NCI-H82 treated with DMSO at 0.1 percent for 48 hours (cell line): Measurements from ENCODE around the gene RHOJ.
"Not testable (repeated sequence)": the region's sequence is repeated elsewhere in the genome, so short reads cannot be mapped to it uniquely, and the experiment has no call there.

Experiments used
- DNase-seq: peaks from one replicate; lab custom pipeline; 2025; ENCODE audit not compliant: unreplicated experiment; lab: John Stamatoyannopoulos, UW

Gene RHOJ

DNA sequence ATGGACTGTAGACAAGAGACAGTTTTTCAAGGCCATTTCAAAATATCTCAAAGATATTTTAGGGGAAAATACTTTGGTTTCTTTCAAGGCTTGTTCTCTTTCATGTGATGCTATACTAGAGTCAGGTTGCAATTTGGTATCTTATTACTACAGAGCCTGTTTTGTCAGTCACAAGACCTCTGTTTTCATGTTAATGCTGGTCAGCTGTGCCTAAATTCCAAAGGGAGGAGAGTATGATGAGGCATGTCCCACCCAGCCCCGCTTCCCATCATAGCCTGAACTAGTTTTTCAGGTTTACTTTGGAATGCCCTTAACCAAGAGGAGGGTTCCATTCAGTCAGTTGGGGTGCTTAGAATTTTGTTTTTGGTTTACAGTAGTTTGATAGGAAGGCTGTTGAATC lies 61.9 kb downstream of the RHOJ start:
- no peak for DNase-seq

DNA sequence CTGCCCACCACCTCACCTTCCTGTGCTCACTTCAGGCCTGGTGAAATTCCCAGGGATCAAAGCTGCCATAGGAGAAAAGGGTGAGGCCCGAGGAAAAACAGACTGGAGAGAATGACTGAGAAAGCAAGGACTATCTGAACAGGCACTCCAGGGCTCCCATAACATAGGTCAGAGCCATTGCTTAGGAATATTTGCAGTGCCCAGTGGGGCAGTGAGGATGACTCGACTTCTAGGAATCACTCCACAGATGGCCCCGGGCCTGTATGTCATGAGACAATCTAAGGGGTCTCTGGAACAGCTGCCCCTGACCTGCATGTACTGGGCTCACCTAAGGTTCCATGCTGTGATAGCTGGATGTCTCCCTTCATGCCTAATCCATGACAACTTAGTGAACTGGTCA lies 62.9 kb downstream of the RHOJ start:
- no peak for DNase-seq

DNA sequence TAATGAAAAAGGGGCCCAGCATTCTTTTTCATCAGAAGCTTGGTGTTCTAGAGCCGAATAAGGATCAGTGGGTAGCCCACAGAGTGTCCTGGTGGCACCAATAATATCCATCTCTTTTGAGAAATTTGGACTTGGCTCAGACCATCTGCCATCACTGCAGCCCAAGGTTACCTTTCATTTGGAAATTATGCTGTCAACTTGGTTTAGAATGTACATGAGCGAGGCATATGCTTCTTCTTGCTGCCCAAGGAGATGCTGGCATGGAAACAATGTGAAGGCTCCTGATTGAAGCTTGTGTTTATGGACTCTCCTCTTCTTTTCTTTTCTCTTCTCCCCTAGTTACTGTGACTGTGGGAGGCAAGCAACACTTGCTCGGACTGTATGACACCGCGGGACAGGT lies 64.5 kb downstream of the RHOJ start:
- DNase-seq, result no peak

DNA sequence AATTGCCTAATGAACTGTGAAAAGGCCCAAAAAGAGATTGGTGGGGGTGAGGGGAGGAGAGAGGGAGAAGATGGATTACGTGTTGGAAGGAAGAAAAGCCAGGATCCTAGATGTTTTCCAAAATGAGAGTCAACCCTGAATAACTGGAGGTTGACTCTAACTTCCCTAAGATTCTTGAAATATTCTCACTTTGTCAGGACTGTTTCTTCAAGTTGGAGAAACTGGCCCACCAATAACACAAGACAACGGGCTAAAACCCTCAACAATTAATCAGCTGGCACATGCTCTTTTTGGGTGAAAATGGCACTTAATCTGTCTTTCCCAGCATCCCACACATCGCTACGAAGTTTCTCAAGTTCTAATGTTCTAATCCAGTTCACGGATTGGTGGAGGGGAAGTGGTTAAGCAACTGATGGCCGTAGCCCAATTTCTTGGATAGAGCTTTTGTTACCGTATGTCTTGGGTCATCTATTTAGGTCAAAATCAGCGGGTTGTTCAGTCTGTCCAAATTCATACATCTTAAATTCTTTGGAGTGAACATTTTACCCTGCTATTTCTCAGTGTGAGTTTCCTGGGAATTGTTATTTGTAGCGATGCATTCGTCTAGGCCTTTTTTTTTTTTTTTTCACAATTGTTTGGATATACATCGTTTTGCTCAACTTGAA lies 65.5 kb downstream of the RHOJ start:
- no peak for DNase-seq

DNA sequence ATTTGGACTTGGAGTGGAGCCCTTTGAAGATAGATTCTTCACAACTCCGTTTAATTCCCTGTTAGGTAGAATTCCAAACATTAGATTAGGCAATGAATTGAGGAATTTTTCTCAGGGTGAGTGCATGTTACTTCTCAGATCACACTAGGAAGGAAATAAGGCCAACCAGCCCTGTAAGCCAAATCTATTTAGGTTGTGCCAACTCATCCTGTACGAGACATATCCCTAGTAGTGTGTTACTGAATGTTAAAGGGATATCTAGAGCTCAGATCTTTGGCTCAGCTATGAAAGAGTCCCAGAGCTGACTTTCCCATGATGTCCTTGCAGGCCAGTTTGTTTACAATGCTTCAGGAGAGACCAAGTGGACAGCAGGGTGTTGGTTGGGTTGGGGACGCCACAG lies 68.9 kb downstream of the RHOJ start:
- no peak for DNase-seq

DNA sequence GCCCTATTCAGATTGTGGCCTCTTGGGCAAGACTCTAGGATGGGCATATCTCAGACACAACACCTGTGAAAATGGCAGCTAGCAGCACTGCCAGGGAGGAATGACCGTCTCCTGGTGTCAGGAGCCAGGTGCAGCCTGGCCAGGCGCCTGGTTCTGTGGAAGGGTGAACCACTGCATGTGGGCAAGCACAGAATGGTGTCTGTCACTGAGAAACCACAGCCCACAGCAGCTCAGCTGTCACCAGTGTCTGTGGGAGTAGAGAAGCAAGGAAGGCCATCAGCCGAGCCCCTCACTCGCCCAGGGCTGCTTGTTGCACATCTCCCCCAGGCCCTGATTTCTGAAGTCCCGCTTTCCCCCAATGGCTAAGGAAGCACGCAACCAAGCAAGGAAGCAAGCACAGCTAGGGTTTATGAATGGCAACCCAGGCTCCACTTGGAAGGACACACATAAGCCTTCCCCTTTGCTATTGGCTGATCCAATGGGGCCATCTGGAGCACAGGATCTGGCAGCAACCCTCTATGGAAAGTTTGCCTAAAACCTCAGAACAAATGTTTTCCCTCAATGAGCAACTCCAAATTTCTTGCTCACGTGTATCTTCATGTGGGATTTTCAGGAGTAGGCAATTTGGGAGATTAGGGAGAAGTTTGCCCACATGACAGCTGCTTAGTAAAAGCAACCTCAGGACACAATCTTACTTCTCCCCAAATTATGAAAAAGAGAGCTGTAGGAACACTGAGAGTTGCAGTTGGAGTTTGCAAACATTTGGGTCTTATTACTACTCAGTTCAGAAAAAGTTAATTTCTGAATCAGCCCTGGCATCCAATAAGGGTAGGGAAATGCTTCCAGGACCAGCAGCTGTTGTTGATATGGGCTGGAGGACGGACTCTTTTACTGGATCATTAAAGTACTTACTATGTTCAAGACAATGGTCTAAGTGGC lies 69.7 kb downstream of the RHOJ start:
- no peak for DNase-seq

DNA sequence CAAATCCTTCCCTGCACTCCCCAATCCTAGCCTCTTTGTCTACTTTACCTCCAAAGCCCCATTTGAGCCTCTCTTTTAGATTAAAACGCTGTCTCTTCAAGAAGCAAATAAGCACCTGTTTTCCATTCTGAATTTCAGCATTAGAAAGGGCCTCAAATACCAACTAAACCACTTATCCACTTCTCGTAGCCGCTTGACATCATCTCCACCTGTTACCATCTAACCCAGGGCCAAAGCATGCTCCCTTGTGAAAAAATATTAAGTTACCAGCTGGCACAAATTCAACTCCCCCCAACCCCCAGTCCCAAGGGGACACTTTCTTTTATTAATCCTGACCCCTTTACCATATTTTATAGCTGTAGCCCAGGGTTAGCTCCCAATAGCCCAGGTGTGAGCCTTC lies 71.4 kb downstream of the RHOJ start:
- DNase-seq, result peak; percentile 80

DNA sequence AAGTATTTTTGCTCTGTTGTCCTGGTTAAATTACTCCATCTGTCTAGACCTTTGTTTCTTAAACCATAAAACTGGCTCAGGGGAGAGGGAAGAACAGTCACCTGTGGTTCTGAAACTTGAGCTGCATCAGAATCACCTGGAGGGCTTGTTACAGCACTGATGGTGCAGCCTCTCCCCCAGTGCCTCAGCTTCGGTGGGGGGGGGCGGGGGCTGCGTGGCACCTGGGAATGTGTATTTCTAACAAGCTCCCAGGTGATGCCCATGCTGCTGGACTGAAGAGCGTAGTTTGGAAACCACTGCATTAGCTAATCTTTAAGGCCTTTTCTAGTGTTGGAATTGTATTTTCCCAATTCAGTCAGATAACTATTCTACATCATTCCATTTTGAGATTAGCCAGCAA lies 71.8 kb downstream of the RHOJ start:
- no peak for DNase-seq

DNA sequence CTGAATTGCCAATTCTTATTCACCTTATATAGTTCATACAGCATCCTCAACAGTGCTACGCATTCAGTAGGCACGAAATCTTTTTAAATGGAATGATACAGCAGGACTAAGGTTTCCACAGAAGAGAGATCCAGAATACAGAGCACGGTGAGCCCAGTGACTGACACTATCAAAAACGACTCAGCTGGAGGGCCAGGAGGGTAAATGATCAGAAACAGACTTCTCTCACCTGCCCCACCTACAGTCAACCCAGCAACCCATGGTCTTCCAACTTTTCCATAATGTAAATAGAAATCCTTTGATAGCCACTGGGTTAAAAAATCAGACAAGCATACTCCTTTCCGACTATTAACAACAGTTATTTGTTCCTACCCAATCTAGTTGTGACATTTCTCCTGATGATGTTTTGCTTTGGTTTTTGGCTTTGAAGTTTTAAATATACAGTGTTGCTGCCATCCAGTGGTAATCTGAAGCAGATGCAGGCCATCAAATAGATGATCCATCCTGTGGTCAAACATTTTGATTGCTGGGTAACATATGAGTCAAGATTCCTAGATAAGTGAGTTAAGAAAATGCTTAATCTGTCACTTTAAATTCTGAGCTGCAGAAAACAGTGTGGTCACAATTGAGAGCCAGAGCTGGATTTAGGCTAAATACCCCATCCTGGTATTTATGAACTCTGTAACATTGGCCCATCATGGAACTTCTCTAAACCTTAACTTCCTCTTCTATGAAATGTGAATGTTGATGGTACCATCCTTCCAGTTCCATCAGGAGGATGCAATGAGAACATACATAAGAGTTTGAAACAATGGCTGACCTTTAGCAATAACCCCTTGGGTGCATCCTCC lies 72.5 kb downstream of the RHOJ start:
- DNase-seq, result peak; percentile 30

DNA sequence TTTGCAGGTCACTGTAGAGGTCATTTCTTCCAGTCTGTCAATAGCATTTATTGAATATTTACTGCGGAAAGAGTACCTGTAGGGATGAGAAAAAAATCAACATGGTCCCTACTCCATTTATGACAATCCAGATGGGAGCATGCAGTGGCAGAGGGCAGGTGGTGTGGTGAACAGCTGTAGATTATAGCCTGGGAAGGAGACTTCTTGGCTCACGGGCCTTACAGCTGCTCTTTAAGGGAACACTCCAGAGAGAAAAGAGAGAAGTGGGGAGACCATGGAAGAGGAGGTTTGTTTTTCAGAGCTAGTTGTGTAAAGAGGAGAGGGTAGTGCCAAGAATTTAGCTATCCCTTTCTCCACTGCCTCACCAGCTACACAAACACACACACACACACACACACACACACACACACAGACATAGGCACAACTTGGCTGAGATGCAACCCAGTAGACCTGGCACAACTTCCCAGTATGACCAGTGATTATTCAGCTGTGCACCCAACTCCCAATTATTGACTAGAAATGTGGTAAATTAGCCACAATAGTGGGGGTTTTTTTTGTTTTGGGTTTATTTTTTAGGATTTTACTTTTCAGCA lies 73.4 kb downstream of the RHOJ start:
- no peak for DNase-seq

DNA sequence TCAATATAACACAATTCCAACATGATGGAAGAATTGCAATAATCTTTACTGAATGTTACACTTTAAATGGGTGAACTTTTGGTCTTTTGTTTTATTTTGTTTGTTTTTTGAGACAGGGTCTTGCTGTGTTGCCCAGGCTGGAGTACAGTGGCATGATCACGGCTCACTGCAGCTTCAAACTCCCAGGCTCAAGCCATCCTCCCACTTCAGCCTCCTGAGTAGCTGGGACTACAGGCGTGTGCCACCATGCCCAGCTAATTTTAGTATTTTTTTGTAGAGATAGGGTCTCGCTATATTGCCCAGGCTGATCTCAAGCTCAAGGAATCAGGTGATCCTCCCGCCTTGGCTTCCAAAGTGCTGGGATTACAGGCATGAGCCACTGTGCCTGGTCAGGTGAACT lies 75.7 kb downstream of the RHOJ start:
- DNase-seq, result not testable (repeated sequence)

DNA sequence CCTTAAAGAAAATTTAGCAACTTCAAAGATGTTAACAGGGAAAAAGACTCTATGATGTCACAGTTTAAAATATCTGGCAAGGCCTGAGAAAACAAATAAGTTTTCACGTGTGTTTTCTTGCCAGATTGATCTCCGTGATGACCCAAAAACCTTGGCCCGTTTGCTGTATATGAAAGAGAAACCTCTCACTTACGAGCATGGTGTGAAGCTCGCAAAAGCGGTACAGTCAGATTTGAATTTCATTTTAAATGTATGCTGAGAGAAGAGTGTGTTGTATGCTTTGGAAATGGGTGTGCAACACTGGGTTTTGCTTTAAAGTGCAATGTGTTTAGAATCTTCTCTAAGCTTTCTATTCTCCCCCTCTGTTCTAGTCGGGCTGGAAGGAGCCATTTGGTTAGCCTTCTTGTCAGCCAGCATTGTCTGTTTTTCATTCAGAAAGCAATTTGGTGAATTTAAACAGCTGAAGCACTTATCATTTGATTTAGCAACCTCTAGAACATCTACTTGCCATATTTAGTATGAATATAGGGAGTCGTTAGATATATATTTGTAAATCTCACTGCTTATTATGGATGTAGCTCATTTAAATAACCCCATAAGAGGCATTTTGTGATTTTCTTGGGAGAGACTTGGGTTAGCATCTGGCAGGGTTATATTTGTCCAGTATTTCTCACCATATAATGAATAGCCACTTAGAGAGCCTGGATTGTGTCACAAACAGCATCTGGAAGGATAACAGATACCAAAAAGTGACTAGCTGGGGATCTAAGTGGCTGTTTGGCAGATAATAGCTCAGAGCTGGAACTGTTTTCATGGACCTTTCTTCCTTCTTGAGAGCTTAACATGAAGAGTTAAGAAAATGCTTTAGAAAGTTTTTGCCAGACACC lies 79.0 kb downstream of the RHOJ start:
- DNase-seq, result no peak

DNA sequence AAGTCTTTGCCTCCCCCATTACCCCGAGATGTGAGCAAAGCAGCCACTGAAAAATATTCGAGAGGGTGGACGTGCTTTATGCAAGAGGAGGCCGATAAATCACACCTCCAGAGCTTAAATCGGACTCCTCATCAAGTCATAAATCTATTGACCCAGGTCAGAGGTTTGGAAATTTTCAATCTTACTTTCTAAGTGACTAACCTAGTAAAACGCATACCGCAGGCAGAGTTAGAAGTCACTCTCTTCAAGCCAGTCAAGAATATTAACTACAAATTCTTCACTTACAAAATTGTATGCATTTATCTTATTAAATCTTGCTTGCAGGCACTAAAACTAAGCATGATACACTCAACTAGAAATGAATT lies 79.6 kb downstream of the RHOJ start:
- DNase-seq, result no peak

DNA sequence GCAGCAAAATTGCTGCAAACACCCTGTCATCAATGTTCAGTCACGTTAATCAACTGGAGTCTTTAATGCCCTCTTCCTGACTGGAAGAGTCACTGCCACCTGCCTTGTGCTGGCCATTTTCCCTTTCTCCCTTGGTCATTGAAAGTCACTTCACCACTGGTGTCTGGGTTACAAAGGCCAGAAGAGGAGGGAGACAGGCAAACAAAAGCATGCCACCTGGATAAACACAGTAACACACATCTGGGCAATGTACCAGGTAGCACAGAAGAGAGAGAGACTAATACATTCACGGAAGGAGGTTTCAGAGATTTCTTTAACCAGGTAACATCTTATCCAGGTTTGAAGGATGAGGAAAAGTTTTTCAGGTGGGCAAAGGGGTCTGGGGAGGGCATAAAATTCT lies 81.8 kb downstream of the RHOJ start:
- no peak for DNase-seq

DNA sequence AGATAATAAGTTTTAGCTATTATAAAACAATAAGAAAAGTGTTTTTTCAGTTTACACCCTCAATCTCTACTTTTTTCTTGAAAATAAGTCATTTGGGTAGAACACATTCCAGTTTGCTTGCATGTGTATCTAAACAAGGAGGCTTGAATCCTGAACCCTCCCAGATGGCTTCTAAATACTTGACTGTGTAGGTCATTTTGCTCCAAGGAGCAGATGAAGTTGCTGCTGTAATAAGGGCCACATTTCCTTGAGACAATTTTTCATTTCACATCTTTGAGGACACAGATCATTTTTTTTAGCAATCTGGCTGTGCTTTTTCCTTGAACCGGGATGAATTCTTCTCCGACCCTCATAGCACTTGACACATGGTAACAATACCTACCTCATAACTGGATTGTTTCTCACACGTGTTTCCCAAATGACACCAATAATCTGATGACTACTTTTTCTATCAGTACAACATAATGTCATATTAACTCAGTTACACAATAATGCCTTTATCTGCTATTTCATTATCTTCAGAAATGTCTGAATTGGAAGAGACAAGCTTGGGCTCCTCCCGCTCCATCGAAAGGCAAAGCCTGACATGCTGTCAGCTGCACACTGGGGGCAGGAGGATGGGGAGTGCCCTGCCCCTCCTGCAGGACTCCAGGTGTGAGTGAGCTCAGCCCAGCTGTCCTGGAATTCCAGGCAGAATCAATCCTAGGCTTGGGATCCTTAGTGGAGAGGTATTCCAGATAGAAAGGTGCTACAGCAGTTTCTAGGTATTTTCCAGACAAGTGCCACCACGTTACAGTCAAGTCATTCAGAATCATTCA lies 83.6 kb downstream of the RHOJ start:
- DNase-seq, result no peak

DNA sequence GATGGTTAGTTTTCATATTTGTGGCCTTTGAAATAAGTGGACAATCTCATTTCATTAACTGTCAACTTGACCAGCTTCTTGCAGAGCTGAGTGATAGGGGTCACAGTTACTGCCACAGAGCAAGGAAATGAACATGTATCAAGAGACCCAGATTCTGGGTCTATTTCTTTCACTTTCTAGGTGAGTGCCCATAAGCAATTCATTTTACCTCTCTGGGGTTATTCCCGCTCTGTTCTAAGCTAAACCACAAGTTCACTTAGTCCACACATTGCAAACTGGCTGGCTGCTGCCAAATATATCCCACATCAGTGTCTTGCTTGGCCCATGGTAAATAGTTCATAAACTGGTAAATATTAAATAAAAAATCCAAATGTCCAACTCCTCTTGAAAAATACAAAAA lies 84.6 kb downstream of the RHOJ start:
- no peak for DNase-seq

DNA sequence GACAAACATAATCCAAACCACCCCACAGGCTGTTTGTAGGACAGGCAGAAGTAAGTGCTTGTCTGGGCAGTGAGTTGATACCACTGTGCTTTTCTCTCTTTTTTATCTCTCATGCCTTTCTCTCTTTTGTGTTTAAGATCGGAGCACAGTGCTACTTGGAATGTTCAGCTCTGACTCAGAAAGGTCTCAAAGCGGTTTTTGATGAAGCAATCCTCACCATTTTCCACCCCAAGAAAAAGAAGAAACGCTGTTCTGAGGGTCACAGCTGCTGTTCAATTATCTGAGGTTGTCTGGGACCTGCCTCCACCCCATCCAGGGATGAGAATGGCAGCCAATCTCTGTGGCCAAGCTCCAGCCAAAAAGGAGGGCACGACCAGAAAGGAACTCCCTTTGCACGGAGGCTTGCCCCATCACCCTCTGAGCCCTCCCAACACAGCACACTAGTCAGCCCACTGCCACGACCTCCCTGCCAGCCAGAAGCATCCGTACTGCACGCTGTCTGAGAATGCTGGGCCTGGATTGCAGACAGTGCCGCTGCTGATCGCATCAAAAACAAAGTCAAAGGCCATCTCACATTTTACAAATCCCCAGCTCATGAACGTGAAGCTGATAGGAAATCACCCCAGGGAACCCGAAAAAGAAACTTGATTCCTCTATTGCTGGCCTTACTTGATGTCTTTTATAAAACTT lies 86.6 kb downstream of the RHOJ start:
- DNase-seq, result no peak

DNA sequence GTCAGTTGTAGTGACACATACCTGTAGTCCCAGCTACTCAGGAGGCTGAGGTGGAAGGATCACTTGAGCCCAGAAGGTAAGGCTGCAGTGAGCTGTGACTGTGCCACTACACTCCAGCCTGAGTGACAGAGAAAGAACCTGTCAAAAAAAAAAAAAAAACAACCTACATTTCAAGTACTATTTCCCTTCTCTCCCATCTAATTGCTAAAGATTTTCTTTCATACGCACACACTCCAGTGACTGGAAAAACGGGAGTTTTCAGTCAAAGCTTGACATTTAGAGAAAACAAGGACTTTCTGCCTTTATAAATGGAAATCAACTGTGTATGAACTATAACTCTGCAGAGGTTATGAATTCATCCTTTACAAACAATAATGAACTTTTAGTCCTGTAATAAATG lies 88.6 kb downstream of the RHOJ start:
- no peak for DNase-seq

DNA sequence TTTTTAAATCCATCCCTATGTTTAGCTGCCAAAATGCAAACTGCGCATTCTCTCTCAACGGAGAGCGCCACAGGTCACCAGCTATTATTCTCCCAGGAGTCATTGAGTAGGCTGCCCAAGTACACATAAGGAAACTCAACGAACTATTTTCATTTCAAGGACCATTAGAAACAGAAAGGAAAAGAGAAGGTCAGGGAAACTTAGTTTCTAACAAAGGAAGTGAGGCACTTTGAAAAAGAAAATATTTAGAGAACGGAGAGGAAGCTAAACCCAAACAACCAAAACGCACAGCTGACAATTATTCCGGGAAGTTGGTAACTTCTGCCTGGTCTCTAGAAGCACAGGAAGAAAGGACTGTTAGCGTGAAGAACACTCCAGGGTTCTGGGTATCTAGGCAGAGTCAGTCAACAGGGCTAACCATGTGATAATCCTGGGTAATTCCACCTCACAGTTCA lies 91.0 kb downstream of the RHOJ start:
- no peak for DNase-seq
